SK-N-SH treated with all-trans-retinoic acid at 6 μM for 48 hours (cell line): ENCODE data around the gene SHOX.

Source experiments
- ATAC-seq: fragments of 200-7000 bp; cut with Tn5 transposase; 3 replicates; pipeline ENCODE4 v1.9.1; 2020; ENCODE audit warnings: mild to moderate bottlenecking, moderate library complexity
- ARNTL ChIP-seq: fragments of 450-650 bp; formaldehyde crosslinking; IDR thresholded peaks from 2 replicates; pipeline ENCODE4 v1.5.0; 2020; ENCODE audit warnings: low read depth, mild to moderate bottlenecking, moderate library complexity, borderline replicate concordance
- CSDC2 ChIP-seq: fragments of 250-450 bp; sonication (Bioruptor Pico); IDR thresholded peaks from 2 replicates; pipeline ENCODE4 v1.5.0; 2020; ENCODE audit warnings: mild to moderate bottlenecking, moderate library complexity
- ESRRG ChIP-seq: fragments of 250-450 bp; sonication (Bioruptor Pico); IDR thresholded peaks from 2 replicates; pipeline ENCODE4 v1.6.1; 2021; ENCODE audit warnings: mild to moderate bottlenecking
- GLIS3 ChIP-seq: fragments of 250-450 bp; sonication (Bioruptor Pico); IDR thresholded peaks from 2 replicates; pipeline ENCODE4 v1.5.0; 2020; ENCODE audit warnings: mild to moderate bottlenecking, moderate library complexity
- ISL1 ChIP-seq: fragments of 250-450 bp; sonication (Bioruptor Pico); IDR thresholded peaks from 2 replicates; pipeline ENCODE4 v2.1.2; 2022; ENCODE audit warnings: mild to moderate bottlenecking, moderate library complexity
- OSR1 ChIP-seq: fragments of 250-450 bp; sonication (Bioruptor Pico); IDR thresholded peaks from 2 replicates; pipeline ENCODE4 v1.8.0; 2022; ENCODE audit warnings: moderate library complexity, mild to moderate bottlenecking, inconsistent platforms
- PATZ1 ChIP-seq: fragments of 250-450 bp; sonication (Bioruptor Pico); IDR thresholded peaks from 2 replicates; pipeline ENCODE4 v1.8.0; 2020; ENCODE audit warnings: mild to moderate bottlenecking, moderate library complexity, borderline replicate concordance
- PPARA ChIP-seq: fragments of 250-450 bp; sonication (Bioruptor Pico); IDR thresholded peaks from 2 replicates; pipeline ENCODE4 v1.5.0; 2020; ENCODE audit warnings: mild to moderate bottlenecking, borderline replicate concordance
- RARB ChIP-seq: fragments of 250-450 bp; sonication (Bioruptor Pico); IDR thresholded peaks from 2 replicates; pipeline ENCODE4 v1.8.0; 2021; ENCODE audit warnings: mild to moderate bottlenecking, moderate library complexity
- SNAI2 ChIP-seq: fragments of 250-450 bp; sonication (Bioruptor Pico); IDR thresholded peaks from 2 replicates; pipeline ENCODE4 v1.5.0; 2020; ENCODE audit warnings: mild to moderate bottlenecking, moderate library complexity
- TCF4 ChIP-seq: fragments of 250-450 bp; sonication (Bioruptor Pico); IDR thresholded peaks from 2 replicates; pipeline ENCODE4 v1.8.0; 2021; ENCODE audit warnings: mild to moderate bottlenecking, moderate library complexity, borderline replicate concordance
- TOX ChIP-seq: fragments of 250-450 bp; sonication (Bioruptor Pico); IDR thresholded peaks from 2 replicates; pipeline ENCODE4 v1.8.0; 2021; ENCODE audit warnings: mild to moderate bottlenecking, moderate library complexity, borderline replicate concordance
- TSHZ2 ChIP-seq: fragments of 250-450 bp; sonication (Bioruptor Pico); IDR thresholded peaks from 2 replicates; pipeline ENCODE4 v1.5.0; 2020; ENCODE audit warnings: mild to moderate bottlenecking, moderate library complexity
- ZC3H10 ChIP-seq: fragments of 250-450 bp; sonication (Bioruptor Pico); IDR thresholded peaks from 2 replicates; pipeline ENCODE4 v1.5.1; 2021; ENCODE audit warnings: mild to moderate bottlenecking, moderate library complexity
- ZFP3 ChIP-seq: fragments of 250-450 bp; sonication (Bioruptor Pico); IDR thresholded peaks from 2 replicates; pipeline ENCODE4 v1.5.0; 2020; ENCODE audit warnings: mild to moderate bottlenecking, moderate library complexity
- ZFP30 ChIP-seq: fragments of 450-650 bp; formaldehyde crosslinking; IDR thresholded peaks from 2 replicates; pipeline ENCODE4 v1.5.0; 2022; ENCODE audit warnings: mild to moderate bottlenecking, moderate library complexity
- ZNF565 ChIP-seq: fragments of 450-650 bp; formaldehyde crosslinking; conservative IDR thresholded peaks from 2 replicates; pipeline ENCODE4 v1.5.0; 2020; ENCODE audit warnings: low read depth, mild to moderate bottlenecking, moderate library complexity
- ZNF70 ChIP-seq: fragments of 450-650 bp; formaldehyde crosslinking; IDR thresholded peaks from 2 replicates; pipeline ENCODE4 v1.5.0; 2020; ENCODE audit warnings: mild to moderate bottlenecking, moderate library complexity
- ZNF8 ChIP-seq: fragments of 450-650 bp; formaldehyde crosslinking; IDR thresholded peaks from 2 replicates; pipeline ENCODE4 v1.5.0; 2020; ENCODE audit warnings: mild to moderate bottlenecking, moderate library complexity
- TF ChIP-seq, protein P1 (sequence below): fragments of 250-450 bp; sonication (Bioruptor Pico); IDR thresholded peaks from 2 replicates; pipeline ENCODE4 v1.5.1; 2020; ENCODE audit warnings: low read depth, mild to moderate bottlenecking, moderate library complexity
- TF ChIP-seq, protein P2 (sequence below): fragments of 250-450 bp; sonication (Bioruptor Pico); IDR thresholded peaks from 2 replicates; pipeline ENCODE4 v1.5.1; 2021; ENCODE audit warnings: mild to moderate bottlenecking, moderate library complexity

SHOX gene

DNA sequence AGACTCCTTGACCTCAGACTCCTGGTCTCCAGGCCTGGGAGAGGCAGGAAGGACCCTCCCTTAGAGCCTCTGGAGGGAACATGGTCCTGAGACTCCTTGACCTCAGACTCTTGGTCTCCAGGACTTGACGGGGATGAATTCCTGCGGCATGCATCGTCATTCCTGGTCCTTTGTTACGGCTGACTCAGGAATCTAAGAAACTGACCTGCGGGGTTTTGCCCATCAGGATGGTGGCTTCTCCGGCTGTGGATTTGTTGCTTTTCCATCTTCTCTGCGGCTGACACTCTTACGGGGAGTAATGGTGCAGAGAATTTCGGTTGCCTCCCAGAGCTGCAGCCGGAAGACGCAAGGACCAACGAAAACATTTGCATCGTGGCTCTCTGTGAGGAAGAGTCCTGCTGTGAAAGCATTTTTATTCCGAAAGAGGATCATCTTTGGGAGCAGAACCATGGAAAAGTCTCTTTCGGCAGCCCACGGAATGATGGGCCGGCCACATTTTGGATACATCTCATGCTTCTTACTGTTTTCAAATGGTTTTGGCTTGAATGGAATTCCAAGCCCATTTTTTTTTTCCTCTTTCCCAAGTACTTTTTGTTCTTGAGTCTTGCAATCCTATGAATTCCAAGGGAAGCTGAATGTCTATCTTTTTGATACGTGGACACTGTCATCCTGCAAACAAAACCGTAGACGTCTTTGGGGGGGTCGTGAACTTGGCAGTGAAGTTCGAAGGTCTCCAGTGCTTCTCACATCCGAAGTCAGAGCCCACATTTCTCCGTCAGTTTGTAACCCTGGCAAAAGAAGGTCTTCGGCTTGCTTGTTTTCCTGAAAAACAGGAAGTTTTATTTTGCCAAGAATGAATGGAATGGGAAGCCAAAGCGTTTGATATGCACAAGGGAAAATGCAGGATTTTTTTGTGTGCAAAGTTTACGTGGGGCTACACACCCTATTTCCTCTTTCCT lies 36.5 kb downstream of the SHOX start (continued):
- TF ChIP-seq PATZ1 (CRISPR knock-in tag) (no peak), ZNF565 (CRISPR knock-in tag) (no peak), ESRRG (CRISPR knock-in tag) (no peak)
- TF ChIP-seq, protein P1, sequence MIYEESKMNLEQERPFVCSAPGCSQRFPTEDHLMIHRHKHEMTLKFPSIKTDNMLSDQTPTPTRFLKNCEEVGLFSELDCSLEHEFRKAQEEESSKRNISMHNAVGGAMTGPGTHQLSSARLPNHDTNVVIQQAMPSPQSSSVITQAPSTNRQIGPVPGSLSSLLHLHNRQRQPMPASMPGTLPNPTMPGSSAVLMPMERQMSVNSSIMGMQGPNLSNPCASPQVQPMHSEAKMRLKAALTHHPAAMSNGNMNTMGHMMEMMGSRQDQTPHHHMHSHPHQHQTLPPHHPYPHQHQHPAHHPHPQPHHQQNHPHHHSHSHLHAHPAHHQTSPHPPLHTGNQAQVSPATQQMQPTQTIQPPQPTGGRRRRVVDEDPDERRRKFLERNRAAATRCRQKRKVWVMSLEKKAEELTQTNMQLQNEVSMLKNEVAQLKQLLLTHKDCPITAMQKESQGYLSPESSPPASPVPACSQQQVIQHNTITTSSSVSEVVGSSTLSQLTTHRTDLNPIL, result no peak

- ATAC-seq, result no peak
- TF ChIP-seq RARB (CRISPR knock-in tag) (no peak), ESRRG (CRISPR knock-in tag) (no peak), ZNF70 (CRISPR knock-in tag) (no peak), ISL1 (no peak), OSR1 (CRISPR knock-in tag) (no peak), ARNTL (CRISPR knock-in tag) (no peak), CSDC2 (no peak), TSHZ2 (CRISPR knock-in tag) (no peak), TOX (CRISPR knock-in tag) (no peak), ZC3H10 (CRISPR knock-in tag) (no peak), ZNF565 (CRISPR knock-in tag) (no peak), TCF4 (CRISPR knock-in tag) (no peak), PATZ1 (CRISPR knock-in tag) (no peak), ZFP30 (no peak), PPARA (no peak), GLIS3 (CRISPR knock-in tag) (no peak)
- TF ChIP-seq, protein P2, sequence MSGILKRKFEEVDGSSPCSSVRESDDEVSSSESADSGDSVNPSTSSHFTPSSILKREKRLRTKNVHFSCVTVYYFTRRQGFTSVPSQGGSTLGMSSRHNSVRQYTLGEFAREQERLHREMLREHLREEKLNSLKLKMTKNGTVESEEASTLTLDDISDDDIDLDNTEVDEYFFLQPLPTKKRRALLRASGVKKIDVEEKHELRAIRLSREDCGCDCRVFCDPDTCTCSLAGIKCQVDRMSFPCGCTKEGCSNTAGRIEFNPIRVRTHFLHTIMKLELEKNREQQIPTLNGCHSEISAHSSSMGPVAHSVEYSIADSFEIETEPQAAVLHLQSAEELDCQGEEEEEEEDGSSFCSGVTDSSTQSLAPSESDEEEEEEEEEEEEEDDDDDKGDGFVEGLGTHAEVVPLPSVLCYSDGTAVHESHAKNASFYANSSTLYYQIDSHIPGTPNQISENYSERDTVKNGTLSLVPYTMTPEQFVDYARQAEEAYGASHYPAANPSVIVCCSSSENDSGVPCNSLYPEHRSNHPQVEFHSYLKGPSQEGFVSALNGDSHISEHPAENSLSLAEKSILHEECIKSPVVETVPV, result no peak
- TF ChIP-seq, protein P1, result no peak
Measured at GRCh38 chrX:670645-671044, 40.1 kb downstream of the SHOX start.

DNA sequence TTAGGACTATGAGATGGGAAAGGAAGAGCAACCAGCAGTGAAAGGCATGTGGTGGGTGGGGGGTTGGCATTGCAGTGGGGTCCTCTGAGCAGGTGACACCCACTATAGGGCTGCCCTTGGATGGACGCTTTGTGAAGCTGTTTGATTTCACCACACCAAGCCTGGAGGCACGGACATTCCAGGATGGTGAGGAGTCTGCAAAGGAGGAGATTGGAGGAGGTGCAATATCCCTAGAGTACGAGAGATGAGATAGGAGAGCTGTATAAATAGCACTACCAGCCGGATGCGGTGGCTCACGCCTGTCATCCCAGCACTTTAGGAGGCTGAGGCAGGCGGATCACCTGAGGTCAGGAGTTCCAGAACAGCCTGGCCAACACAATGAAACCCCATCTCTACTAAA lies 42.3 kb downstream of the SHOX start:
- no peak for ATAC-seq
- TF ChIP-seq, protein P2, result no peak
- no peak for TF ChIP-seq ARNTL (CRISPR knock-in tag)
- TF ChIP-seq PATZ1 (CRISPR knock-in tag), result no peak
- TF ChIP-seq ZNF70 (CRISPR knock-in tag), result no peak
- no peak for TF ChIP-seq ZFP3 (CRISPR knock-in tag)
- no peak for TF ChIP-seq CSDC2
- no peak for TF ChIP-seq ZFP30
- TF ChIP-seq SNAI2 (CRISPR knock-in tag), result no peak
- no peak for TF ChIP-seq ZNF8
- no peak for TF ChIP-seq ISL1
